Spinal cord (tissue), 10 donors: ENCODE results near the gene RAPH1. TPM values are rescaled to one million over a fixed set of nuclear protein-coding genes. Genes with fewer than 3 reads are reported as not detected.
A peak's percentile ranks its signal among the peaks of the same experiment; 100 is the strongest.

ENCODE experiments used
- DNase-seq, 6 donors: peaks; one replicate each; pipeline versions ENCODE4 v3.0.0 to v3.0.0-alpha.2; 2013 to 2015; ENCODE audit warnings: low spot score in 6 of 6, low read depth in 4 of 6
- H3K27ac ChIP-seq: one replicate; pipeline ENCODE4 v1.5.1; 2013; ENCODE audit warnings: low read depth, low read length, control low read depth
- H3K27me3 ChIP-seq: one replicate; pipeline ENCODE4 v1.6.1; 2013; ENCODE audit warnings: low read length; ENCODE audit not compliant: control insufficient read depth, insufficient read depth
- H3K36me3 ChIP-seq: one replicate; pipeline ENCODE4 v1.6.1; 2013; ENCODE audit warnings: low read length; ENCODE audit not compliant: control insufficient read depth, insufficient read depth
- H3K4me1 ChIP-seq: one replicate; pipeline ENCODE4 v1.6.1; 2013; ENCODE audit warnings: low read length; ENCODE audit not compliant: control insufficient read depth, insufficient read depth
- H3K4me3 ChIP-seq: one replicate; pipeline ENCODE4 v1.5.1; 2013; ENCODE audit warnings: low read depth, low read length, control low read depth
- H3K9me3 ChIP-seq: one replicate; pipeline ENCODE4 v1.6.1; 2013; ENCODE audit warnings: low read length; ENCODE audit not compliant: control insufficient read depth, insufficient read depth
- WGBS: methylation state at CpG from one replicate; pipeline ENCODE4 v1.1.5; 2013; ENCODE audit warnings: missing lambda C conversion rate; ENCODE audit not compliant: insufficient coverage; 5-methylcytosine and 5-hydroxymethylcytosine counted together
- polyA plus RNA-seq, 2 donors: library from polyadenylated mRNA; unstranded; fragments of 120-200 nt; gene quantifications; one replicate each; pipeline ENCODE4 v1.2.1, GENCODE V29; 2013; ENCODE audit not compliant: insufficient read length in 2 of 2
- total RNA-seq, 2 donors: library from RNA; depleted of rRNA in 1 of 2; stranded (reverse); fragments of 120-200 nt in 1 of 2; fragments of >200 nt in 1 of 2; gene quantifications; one replicate each; pipeline versions ENCODE4 v1.2.3 to v1.2.4, GENCODE V29; 2013 to 2014
- donor health status: healthy.

The RAPH1 gene
- total and polyA plus RNA-seq, 4 donors, result 23.2 to 73.9 (median 28.0) TPM

- 100% methylated on average over 1 of the region's 5 CpGs for WGBS
- H3K4me3 ChIP-seq, result no peak overlapping the region
- H3K27ac ChIP-seq, result no peak overlapping the region
Observed at GRCh38 chr2:203366639-203367466, 168.2 kb downstream of the RAPH1 start.

GRCh38 chr2:203361922-203362321 is 173.2 kb downstream of the RAPH1 start:
- H3K27me3 ChIP-seq, result no peaks in the 10 kb centered on the region
- peak in 2 of 6 donors; percentile 3 to 10 for DNase-seq
- H3K4me3 ChIP-seq, result no peak overlapping the region
- H3K36me3 ChIP-seq, result no peaks in the 10 kb centered on the region
- H3K9me3 ChIP-seq, result no peaks in the 10 kb centered on the region
- H3K27ac ChIP-seq, result no peak overlapping the region
- peaks cover 7% of the 10 kb centered on the region for H3K4me1 ChIP-seq

More at GRCh38 chr2:203366639-203367466, 168.2 kb downstream of the RAPH1 start:
- Histone ChIP-seq H3K4me1 (no peaks in the 10 kb centered on the region), H3K27me3 (no peaks in the 10 kb centered on the region), H3K36me3 (peaks cover 4% of the 10 kb centered on the region), H3K9me3 (no peaks in the 10 kb centered on the region)
- DNase-seq, result no peak

GRCh38 chr2:203361495-203361894 is 173.6 kb downstream of the RAPH1 start:
- no peak overlapping the region for H3K27ac ChIP-seq
- H3K36me3 ChIP-seq, result no peaks in the 10 kb centered on the region
- H3K27me3 ChIP-seq, result no peaks in the 10 kb centered on the region
- H3K4me3 ChIP-seq, result no peak overlapping the region
- 83% methylated on average over 1 of the region's 2 CpGs for WGBS
- peaks cover 7% of the 10 kb centered on the region for H3K4me1 ChIP-seq
- no peaks in the 10 kb centered on the region for H3K9me3 ChIP-seq
- DNase-seq, result peak in 2 of 6 donors; percentile 3 to 5

- Histone ChIP-seq H3K4me1 (peaks cover 7% of the 10 kb centered on the region), H3K4me3 (no peak overlapping the region), H3K27me3 (no peaks in the 10 kb centered on the region), H3K9me3 (no peaks in the 10 kb centered on the region), H3K36me3 (no peaks in the 10 kb centered on the region), H3K27ac (no peak overlapping the region)
- 50% methylated on average over 1 of the region's 3 CpGs for WGBS
- DNase-seq, result peak in 1 of 6 donors; percentile 1
Observed at GRCh38 chr2:203360833-203361430, 174.2 kb downstream of the RAPH1 start.

DNA sequence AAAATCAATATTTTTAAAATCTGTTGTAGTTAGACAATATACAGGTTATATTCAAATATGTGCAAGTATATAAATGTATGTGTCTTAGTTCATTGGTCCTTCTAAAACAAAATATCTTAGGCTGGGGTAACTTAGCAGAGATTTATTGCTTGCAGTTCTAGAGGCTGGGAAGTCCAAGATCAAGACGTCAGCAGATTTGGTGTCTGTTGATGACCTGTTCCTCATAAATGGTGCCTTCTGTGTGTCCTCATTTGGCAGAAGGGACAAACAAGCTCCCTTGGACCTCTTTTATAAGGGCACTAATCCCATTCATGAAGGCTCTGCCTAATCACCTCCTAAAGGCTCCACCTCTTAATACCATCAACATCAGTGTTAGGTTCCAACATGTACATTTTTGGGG is 175.7 kb downstream of the RAPH1 start:
- H3K4me1 ChIP-seq, result peaks cover 7% of the 10 kb centered on the region
- DNase-seq, result no peak
- no peak overlapping the region for H3K27ac ChIP-seq
- WGBS, result 100% methylated on average over 1 of the region's 1 CpG
- no peak overlapping the region for H3K4me3 ChIP-seq
- no peaks in the 10 kb centered on the region for H3K9me3 ChIP-seq
- no peaks in the 10 kb centered on the region for H3K27me3 ChIP-seq
- H3K36me3 ChIP-seq, result peaks cover 3% of the 10 kb centered on the region

GRCh38 chr2:203354966-203355365 is 180.1 kb downstream of the RAPH1 start:
- 100% methylated on average over 1 of the region's 3 CpGs for WGBS
- H3K4me3 ChIP-seq, result no peak overlapping the region
- H3K36me3 ChIP-seq, result peaks cover 5% of the 10 kb centered on the region
- H3K27ac ChIP-seq, result no peak overlapping the region
- no peaks in the 10 kb centered on the region for H3K27me3 ChIP-seq
- H3K4me1 ChIP-seq, result no peaks in the 10 kb centered on the region
- H3K9me3 ChIP-seq, result no peaks in the 10 kb centered on the region
- no peak for DNase-seq

- no CpG with 5 or more reads among the region's 5 CpGs for WGBS
Observed at GRCh38 chr2:203352604-203353255, 182.4 kb downstream of the RAPH1 start.

DNA sequence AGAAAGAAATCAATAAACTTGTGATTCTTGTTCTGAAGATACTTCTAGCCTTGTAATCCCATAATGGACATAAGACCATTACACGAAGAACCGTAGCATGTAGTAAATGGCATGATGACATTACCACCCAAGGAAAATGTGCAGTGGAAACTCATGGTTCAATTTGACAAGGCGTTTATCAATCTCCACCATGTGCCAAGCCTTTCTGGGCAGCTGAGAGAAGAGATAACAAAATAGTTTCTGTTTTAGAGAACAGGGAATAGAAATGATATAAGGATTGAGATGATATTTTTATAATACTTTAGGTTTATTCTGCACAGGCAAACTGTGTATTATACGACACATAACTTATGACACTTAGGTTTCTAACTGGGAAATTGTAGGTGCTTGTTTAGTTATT is 187.7 kb downstream of the RAPH1 start:
- Histone ChIP-seq H3K36me3 (peaks cover 9% of the 10 kb centered on the region), H3K4me3 (no peak overlapping the region), H3K27ac (no peak overlapping the region), H3K4me1 (no peaks in the 10 kb centered on the region), H3K9me3 (no peaks in the 10 kb centered on the region), H3K27me3 (no peaks in the 10 kb centered on the region)
- 100% methylated on average over 1 of the region's 4 CpGs for WGBS
- DNase-seq, result no peak

More at GRCh38 chr2:203352604-203353255, 182.4 kb downstream of the RAPH1 start:
- H3K36me3 ChIP-seq, result peaks cover 5% of the 10 kb centered on the region
- no peak overlapping the region for H3K27ac ChIP-seq
- no peaks in the 10 kb centered on the region for H3K4me1 ChIP-seq
- DNase-seq, result no peak
- no peak overlapping the region for H3K4me3 ChIP-seq
- H3K9me3 ChIP-seq, result no peaks in the 10 kb centered on the region
- H3K27me3 ChIP-seq, result no peaks in the 10 kb centered on the region

DNA sequence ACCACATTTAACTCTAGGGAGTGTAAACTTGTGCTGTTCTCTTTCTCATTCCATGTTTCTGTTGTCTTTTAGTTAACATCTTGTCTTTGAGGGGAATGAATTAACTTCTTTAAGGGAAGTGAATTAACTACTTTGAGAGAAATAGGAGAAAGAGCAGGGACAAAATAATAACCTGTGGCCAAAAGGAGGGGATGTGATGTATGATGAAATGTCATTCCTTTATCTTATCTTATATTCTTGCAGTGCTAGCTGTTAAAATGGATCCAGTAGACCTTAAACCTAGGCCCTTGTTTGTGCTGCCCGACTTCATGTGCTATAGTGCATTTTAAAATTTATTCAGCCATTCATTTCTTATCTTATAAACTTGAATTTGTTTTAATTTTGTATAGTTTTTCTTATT is 188.5 kb downstream of the RAPH1 start:
- DNase-seq, result no peak
- no CpG with 5 or more reads among the region's 1 CpG for WGBS
- no peak overlapping the region for H3K4me3 ChIP-seq
- H3K36me3 ChIP-seq, result peaks cover 9% of the 10 kb centered on the region
- no peak overlapping the region for H3K27ac ChIP-seq
- no peaks in the 10 kb centered on the region for H3K27me3 ChIP-seq
- no peaks in the 10 kb centered on the region for H3K9me3 ChIP-seq
- no peaks in the 10 kb centered on the region for H3K4me1 ChIP-seq
